ENCODE data around the gene RBMS1.

The RBMS1 gene

GRCh38 chr2:160394153-160394552 lies 99.5 kb downstream of the RBMS1 start:
- no peak overlapping the region for H3K9ac ChIP-seq (ENCODE audit: low read length)
- no peak overlapping the region for H3K4me3 ChIP-seq (ENCODE audit: low read length)
- H3K79me2 ChIP-seq (ENCODE audit: low read length) = no peaks in the 10 kb centered on the region
- no peaks in the 10 kb centered on the region for H4K20me1 ChIP-seq (ENCODE audit: insufficient read depth, low read length)
- no peaks in the 10 kb centered on the region for H3K36me3 ChIP-seq (replicated peaks; ENCODE audit: low read depth, low read length)
- TF ChIP-seq, protein P1, sequence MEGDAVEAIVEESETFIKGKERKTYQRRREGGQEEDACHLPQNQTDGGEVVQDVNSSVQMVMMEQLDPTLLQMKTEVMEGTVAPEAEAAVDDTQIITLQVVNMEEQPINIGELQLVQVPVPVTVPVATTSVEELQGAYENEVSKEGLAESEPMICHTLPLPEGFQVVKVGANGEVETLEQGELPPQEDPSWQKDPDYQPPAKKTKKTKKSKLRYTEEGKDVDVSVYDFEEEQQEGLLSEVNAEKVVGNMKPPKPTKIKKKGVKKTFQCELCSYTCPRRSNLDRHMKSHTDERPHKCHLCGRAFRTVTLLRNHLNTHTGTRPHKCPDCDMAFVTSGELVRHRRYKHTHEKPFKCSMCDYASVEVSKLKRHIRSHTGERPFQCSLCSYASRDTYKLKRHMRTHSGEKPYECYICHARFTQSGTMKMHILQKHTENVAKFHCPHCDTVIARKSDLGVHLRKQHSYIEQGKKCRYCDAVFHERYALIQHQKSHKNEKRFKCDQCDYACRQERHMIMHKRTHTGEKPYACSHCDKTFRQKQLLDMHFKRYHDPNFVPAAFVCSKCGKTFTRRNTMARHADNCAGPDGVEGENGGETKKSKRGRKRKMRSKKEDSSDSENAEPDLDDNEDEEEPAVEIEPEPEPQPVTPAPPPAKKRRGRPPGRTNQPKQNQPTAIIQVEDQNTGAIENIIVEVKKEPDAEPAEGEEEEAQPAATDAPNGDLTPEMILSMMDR (IDR thresholded peaks at IDR 0.05; ENCODE audit: low read depth, low read length) = no peak
- no peak for TF ChIP-seq EZH2phosphoT487 (IDR thresholded peaks at IDR 0.05; ENCODE audit: low read depth)
- no peaks in the 10 kb centered on the region for H3K27me3 ChIP-seq (ENCODE audit: low read depth, low read length)
- no peak overlapping the region for H3K27ac ChIP-seq (ENCODE audit: low read length)
- H2AFZ ChIP-seq (ENCODE audit: low read depth, low read length) = no peak overlapping the region
- H3K9me3 ChIP-seq (ENCODE audit: insufficient read depth, low read length) = no peaks in the 10 kb centered on the region
- H3K4me1 ChIP-seq (ENCODE audit: low read length) = peaks cover 9% of the 10 kb centered on the region
- H3K4me2 ChIP-seq (ENCODE audit: low read length) = peak overlapping the region; percentile 11; the same call in 1 of the 2 replicates

DNA sequence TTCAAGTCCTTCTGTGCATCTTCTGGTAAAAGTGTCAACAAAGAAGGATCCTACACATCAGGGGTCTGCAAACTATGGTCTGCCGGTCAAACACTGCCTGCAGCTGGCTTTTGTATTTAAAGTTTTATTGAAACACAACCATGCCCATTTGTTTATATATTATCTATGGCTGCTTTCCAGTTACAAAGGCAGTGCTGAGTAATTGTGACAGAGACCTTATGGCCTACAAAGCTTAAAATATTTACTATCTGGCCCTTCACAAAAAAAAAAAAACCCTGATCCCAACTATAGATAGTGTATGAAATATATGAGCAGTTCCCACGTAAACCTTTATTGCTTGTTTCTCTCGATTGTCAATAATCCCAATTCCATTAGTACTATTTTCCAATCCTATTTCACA lies 101.4 kb downstream of the RBMS1 start:
- H3K4me3 ChIP-seq (ENCODE audit: low read length) = no peak overlapping the region
- no peaks in the 10 kb centered on the region for H3K79me2 ChIP-seq (ENCODE audit: low read length)
- no peaks in the 10 kb centered on the region for H3K9me3 ChIP-seq (ENCODE audit: insufficient read depth, low read length)
- H3K27ac ChIP-seq (ENCODE audit: low read length) = no peak overlapping the region
- H3K27me3 ChIP-seq (ENCODE audit: low read depth, low read length) = no peaks in the 10 kb centered on the region
- peaks cover 17% of the 10 kb centered on the region for H3K4me1 ChIP-seq (ENCODE audit: low read length)
- H4K20me1 ChIP-seq (ENCODE audit: insufficient read depth, low read length) = no peaks in the 10 kb centered on the region
- H3K9ac ChIP-seq (ENCODE audit: low read length) = no peak overlapping the region
- no peak for TF ChIP-seq EZH2phosphoT487 (IDR thresholded peaks at IDR 0.05; ENCODE audit: low read depth)
- TF ChIP-seq, protein P1 (IDR thresholded peaks at IDR 0.05; ENCODE audit: low read depth, low read length) = no peak
- no peaks in the 10 kb centered on the region for H3K36me3 ChIP-seq (replicated peaks; ENCODE audit: low read depth, low read length)
- no peak overlapping the region for H3K4me2 ChIP-seq (ENCODE audit: low read length)
- H2AFZ ChIP-seq (ENCODE audit: low read depth, low read length) = no peak overlapping the region

DNA sequence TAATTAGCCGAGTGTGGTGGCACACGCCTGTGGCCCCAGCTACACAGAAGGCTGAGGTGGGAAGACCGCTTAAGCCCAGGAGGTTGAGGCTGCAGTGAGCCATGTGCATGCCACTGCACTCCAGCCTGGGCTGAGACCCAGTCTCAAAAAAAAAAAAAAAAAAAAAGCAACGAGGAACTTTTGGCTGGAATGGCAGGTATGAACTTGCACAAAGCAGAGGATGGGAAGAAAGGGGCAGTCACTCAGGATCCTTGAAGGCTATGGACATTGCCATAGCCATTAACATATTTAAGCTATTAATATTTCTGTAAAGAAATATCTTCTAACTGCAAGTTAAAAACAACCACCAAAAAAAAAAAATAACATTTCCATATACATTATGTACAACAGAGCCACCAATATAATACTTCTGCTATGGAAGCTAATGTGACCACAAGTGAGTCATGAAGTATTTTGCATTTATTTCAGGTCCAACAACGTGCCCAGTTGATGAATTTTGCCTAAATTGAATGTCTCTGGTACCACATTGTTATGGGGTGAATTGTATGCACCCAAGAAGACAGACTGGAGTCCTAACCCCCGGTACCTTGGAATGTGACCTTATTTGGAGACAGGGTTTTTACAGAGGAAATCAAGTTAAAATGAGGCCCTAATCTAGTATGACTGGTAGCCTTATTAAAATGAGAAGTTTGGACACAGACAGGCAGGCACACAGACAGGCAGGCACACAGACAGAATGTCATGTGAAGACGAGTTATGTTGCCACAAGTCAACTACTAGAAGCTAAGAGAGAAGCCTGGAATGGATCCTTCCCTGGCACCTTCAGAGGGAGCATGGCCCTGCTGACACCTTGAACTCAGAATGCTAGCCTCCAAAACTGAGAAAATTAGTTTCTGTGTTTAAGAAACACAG lies 102.8 kb downstream of the RBMS1 start:
- Histone ChIP-seq H2AFZ (ENCODE audit: low read depth, low read length) (no peak overlapping the region), H3K27ac (ENCODE audit: low read length) (no peak overlapping the region), H3K4me2 (ENCODE audit: low read length) (no peak overlapping the region), H3K9ac (ENCODE audit: low read length) (no peak overlapping the region), H3K9me3 (ENCODE audit: insufficient read depth, low read length) (no peaks in the 10 kb centered on the region), H3K4me3 (ENCODE audit: low read length) (no peak overlapping the region), H3K36me3 (replicated peaks; ENCODE audit: low read depth, low read length) (no peaks in the 10 kb centered on the region), H4K20me1 (ENCODE audit: insufficient read depth, low read length) (no peaks in the 10 kb centered on the region), H3K27me3 (ENCODE audit: low read depth, low read length) (no peaks in the 10 kb centered on the region), H3K79me2 (ENCODE audit: low read length) (no peaks in the 10 kb centered on the region), H3K4me1 (ENCODE audit: low read length) (peaks cover 17% of the 10 kb centered on the region)
- TF ChIP-seq EZH2phosphoT487 (IDR thresholded peaks at IDR 0.05; ENCODE audit: low read depth) = no peak
- TF ChIP-seq, protein P1 (IDR thresholded peaks at IDR 0.05; ENCODE audit: low read depth, low read length) = no peak

DNA sequence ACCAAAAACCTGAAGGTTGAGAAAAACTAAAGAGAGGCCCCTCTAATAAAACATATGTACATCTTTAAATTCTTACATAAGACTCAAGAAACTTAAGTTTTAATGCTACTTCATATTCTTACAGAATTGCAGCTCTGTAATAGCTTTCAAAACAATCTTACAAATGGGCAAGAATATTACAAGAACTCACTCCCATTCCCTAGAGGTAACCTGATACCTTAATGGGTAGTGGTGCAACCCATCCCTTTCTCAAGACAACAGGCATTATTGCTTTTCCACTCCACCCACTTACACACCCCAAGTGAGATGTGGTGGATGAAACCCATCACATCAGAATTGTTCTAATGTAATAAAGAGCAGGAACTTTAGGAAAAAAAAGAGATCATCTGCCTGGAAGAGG lies 103.7 kb downstream of the RBMS1 start:
- no peak overlapping the region for H3K4me2 ChIP-seq (ENCODE audit: low read length)

More for the DNA sequence above, 103.7 kb downstream of the RBMS1 start:
- Histone ChIP-seq H3K4me3 (ENCODE audit: low read length) (no peak overlapping the region), H2AFZ (ENCODE audit: low read depth, low read length) (no peak overlapping the region), H4K20me1 (ENCODE audit: insufficient read depth, low read length) (no peaks in the 10 kb centered on the region), H3K9ac (ENCODE audit: low read length) (no peak overlapping the region), H3K9me3 (ENCODE audit: insufficient read depth, low read length) (no peaks in the 10 kb centered on the region), H3K27me3 (ENCODE audit: low read depth, low read length) (no peaks in the 10 kb centered on the region), H3K36me3 (replicated peaks; ENCODE audit: low read depth, low read length) (no peaks in the 10 kb centered on the region), H3K4me1 (ENCODE audit: low read length) (peaks cover 17% of the 10 kb centered on the region), H3K27ac (ENCODE audit: low read length) (no peak overlapping the region), H3K79me2 (ENCODE audit: low read length) (no peaks in the 10 kb centered on the region)
- no peak for TF ChIP-seq EZH2phosphoT487 (IDR thresholded peaks at IDR 0.05; ENCODE audit: low read depth)
- TF ChIP-seq, protein P1 (IDR thresholded peaks at IDR 0.05; ENCODE audit: low read depth, low read length) = no peak

Measured in OCI-LY3 (cell line).